Muscle of arm (tissue), 12 donors: ENCODE measurements around the gene AFAP1L1. TPM values are rescaled to one million over a fixed set of nuclear protein-coding genes. Genes with fewer than 3 reads are reported as not detected.

Experiments used
- DNase-seq: peaks from one replicate; pipeline ENCODE4 v3.0.0-alpha.2; 2013
- polyA plus RNA-seq, 12 donors: library from polyadenylated mRNA; unstranded; fragments of 120-200 nt; gene quantifications; one replicate each; pipeline ENCODE4 v1.2.1, GENCODE V29; 2013; ENCODE audit not compliant: insufficient read length in 12 of 12

AFAP1L1 gene
- polyA plus RNA-seq, 12 donors = 52.1 to 115 (median 90.6) TPM; not detected in 1

- DNase-seq = no peak
Measured at GRCh38 chr5:149367972-149368645, 96.5 kb downstream of the AFAP1L1 start.

GRCh38 chr5:149370878-149371277 is 99.2 kb downstream of the AFAP1L1 start:
- no peak for DNase-seq

GRCh38 chr5:149371296-149371962 is 99.8 kb downstream of the AFAP1L1 start:
- no peak for DNase-seq

- no peak for DNase-seq
Measured at GRCh38 chr5:149372076-149372795, 100.6 kb downstream of the AFAP1L1 start.

GRCh38 chr5:149372932-149373331 is 101.3 kb downstream of the AFAP1L1 start:
- DNase-seq = no peak

GRCh38 chr5:149374303-149374702 is 102.6 kb downstream of the AFAP1L1 start:
- DNase-seq = no peak

- no peak for DNase-seq
Measured at GRCh38 chr5:149374801-149375200, 103.1 kb downstream of the AFAP1L1 start.

GRCh38 chr5:149375434-149375833 is 103.8 kb downstream of the AFAP1L1 start:
- no peak for DNase-seq

- no peak for DNase-seq
Measured at GRCh38 chr5:149376104-149376503, 104.4 kb downstream of the AFAP1L1 start.

GRCh38 chr5:149376711-149377447 is 105.2 kb downstream of the AFAP1L1 start:
- no peak for DNase-seq

- no peak for DNase-seq
Measured at GRCh38 chr5:149378241-149378820, 106.7 kb downstream of the AFAP1L1 start.

GRCh38 chr5:149379177-149379761 is 107.6 kb downstream of the AFAP1L1 start, which contains the start of gene IL17B:
IL17B (minus strand) TSS chr5:149379292; CDS start chr5:149379225, 67 bp downstream.
- no peak for DNase-seq

GRCh38 chr5:149379818-149380374 is 108.2 kb downstream of the AFAP1L1 start:
- no peak for DNase-seq

- no peak for DNase-seq
Measured at GRCh38 chr5:149380466-149381121, 108.9 kb downstream of the AFAP1L1 start.

GRCh38 chr5:149381261-149381985 is 109.8 kb downstream of the AFAP1L1 start:
- DNase-seq = no peak

GRCh38 chr5:149381986-149382338 is 110.3 kb downstream of the AFAP1L1 start:
- DNase-seq = peak; percentile 84

- no peak for DNase-seq
Measured at GRCh38 chr5:149382517-149383220, 111.0 kb downstream of the AFAP1L1 start.

GRCh38 chr5:149383399-149383798 is 111.7 kb downstream of the AFAP1L1 start:
- DNase-seq = no peak

GRCh38 chr5:149386166-149386565 is 114.5 kb downstream of the AFAP1L1 start:
- no peak for DNase-seq
